WERI-Rb-1 (cell line): ENCODE measurements around the gene IL36RN.

Source experiments
- DNase-seq: peaks from one replicate; pipeline ENCODE4 v3.0.0-alpha.2; 2020
- H3K27ac ChIP-seq: fragments of 250-450 bp; sonication (Bioruptor Pico); 2 replicates; pipeline ENCODE4 v1.5.1; 2020; ENCODE audit warnings: mild to moderate bottlenecking, moderate library complexity
- H3K27me3 ChIP-seq: fragments of 250-450 bp; sonication (Bioruptor Pico); 2 replicates; pipeline ENCODE4 v1.5.1; 2021; ENCODE audit warnings: mild to moderate bottlenecking, low read depth, moderate library complexity; ENCODE audit not compliant: insufficient read depth, severe bottlenecking
- H3K36me3 ChIP-seq: fragments of 250-450 bp; sonication (Bioruptor Pico); 2 replicates; pipeline ENCODE4 v1.5.1; 2020; ENCODE audit warnings: mild to moderate bottlenecking, moderate library complexity
- H3K4me3 ChIP-seq: 2 replicates; pipeline ENCODE4 v1.5.1; 2011; ENCODE audit warnings: low read depth, mild to moderate bottlenecking, control low read depth, low read length
- H3K9me3 ChIP-seq: fragments of 250-450 bp; sonication (Bioruptor Pico); 2 replicates; pipeline ENCODE4 v1.5.1; 2021; ENCODE audit warnings: mild to moderate bottlenecking, moderate library complexity; ENCODE audit not compliant: severe bottlenecking
- CTCF ChIP-seq: IDR thresholded peaks from 2 replicates; pipeline ENCODE4 v1.5.1; 2011; ENCODE audit warnings: low read depth, mild to moderate bottlenecking, control low read depth, inconsistent platforms, low read length

The IL36RN gene

GRCh38 chr2:113057117-113057516 is 1.9 kb upstream of the IL36RN start:
- no peak overlapping the region for H3K27ac ChIP-seq
- H3K9me3 ChIP-seq: peaks cover 10% of the 10 kb centered on the region
- H3K27me3 ChIP-seq: no peaks in the 10 kb centered on the region
- no peak for TF ChIP-seq CTCF
- no peak for DNase-seq
- no peak overlapping the region for H3K4me3 ChIP-seq
- H3K36me3 ChIP-seq: no peaks in the 10 kb centered on the region

- no peak overlapping the region for H3K4me3 ChIP-seq
- H3K27me3 ChIP-seq: no peaks in the 10 kb centered on the region
- no peaks in the 10 kb centered on the region for H3K36me3 ChIP-seq
- H3K9me3 ChIP-seq: peaks cover 10% of the 10 kb centered on the region
- DNase-seq: no peak
- no peak overlapping the region for H3K27ac ChIP-seq
- no peak for TF ChIP-seq CTCF
Observed at GRCh38 chr2:113058411-113058994, 495 bp upstream of the IL36RN start.

GRCh38 chr2:113060396-113060795 is 1.4 kb downstream of the IL36RN start:
- no peak for DNase-seq
- Histone ChIP-seq H3K4me3 (no peak overlapping the region), H3K9me3 (peaks cover 3% of the 10 kb centered on the region), H3K27ac (no peak overlapping the region), H3K36me3 (no peaks in the 10 kb centered on the region), H3K27me3 (no peaks in the 10 kb centered on the region)
- no peak for TF ChIP-seq CTCF

GRCh38 chr2:113060796-113061195 is 1.8 kb downstream of the IL36RN start:
- DNase-seq: no peak
- no peak overlapping the region for H3K27ac ChIP-seq
- H3K27me3 ChIP-seq: no peaks in the 10 kb centered on the region
- no peaks in the 10 kb centered on the region for H3K36me3 ChIP-seq
- TF ChIP-seq CTCF: no peak
- peaks cover 2% of the 10 kb centered on the region for H3K9me3 ChIP-seq
- no peak overlapping the region for H3K4me3 ChIP-seq

GRCh38 chr2:113061241-113061640 is 2.2 kb downstream of the IL36RN start:
- DNase-seq: no peak
- Histone ChIP-seq H3K27ac (no peak overlapping the region), H3K36me3 (no peaks in the 10 kb centered on the region), H3K4me3 (no peak overlapping the region), H3K9me3 (no peaks in the 10 kb centered on the region), H3K27me3 (no peaks in the 10 kb centered on the region)
- TF ChIP-seq CTCF: no peak
